HCT116 (cell line): ENCODE measurements around the gene ESCO1. TPM values are rescaled to one million over a fixed set of nuclear protein-coding genes. Genes with fewer than 3 reads are reported as not detected.

ENCODE experiments used
- ATAC-seq: fragments of 200-7000 bp; cut with Tn5 transposase; 2 replicates; pipeline ENCODE4 v1.9.1; 2020; ENCODE audit warnings: mild to moderate bottlenecking, moderate library complexity
- BruUV-seq: library from RNA; stranded (reverse); fragments of 400-500 nt; replicated peaks from 2 replicates; lab custom pipeline; 2021; lab: Mats Ljungman, UMichigan
- CTCF ChIA-PET: fragments of 300-600 bp; sonication (Branson Sonifier 250); formaldehyde crosslinking; loops from one replicate; lab custom pipeline; 2021; ENCODE audit warnings: antibody characterized with exemption; lab: Charles Lee
- POLR2A ChIA-PET: fragments of 300-600, 350-600 bp; sonication (Branson Sonifier 250); formaldehyde crosslinking; loops from one replicate; lab custom pipeline; 2021; ENCODE audit warnings: antibody characterized with exemption; lab: Charles Lee
- RAD21 ChIA-PET, 2 experiments: fragments of 300-600 bp; sonication (Branson Sonifier 250); formaldehyde crosslinking; loops; one replicate each; lab custom pipeline; 2023; ENCODE audit warnings: low total read pairs in 2 of 2; ENCODE audit not compliant: uncharacterized antibody in 2 of 2, unreplicated experiment in 2 of 2, low non-redundant PET in 1 of 2; lab: Charles Lee
- DNase-seq: peaks from one replicate; pipeline ENCODE4 v3.0.0-alpha.2; 2010; ENCODE audit warnings: low read depth, low spot score
- H2AFZ ChIP-seq: fragments of 200-600 bp; shearing (Covaris generic), sonication (generic); 2 replicates; pipeline ENCODE4 v1.6.1; 2017; ENCODE audit warnings: low read depth, mixed run types, mixed read lengths, antibody characterized with exemption, low read length; ENCODE audit not compliant: poor library complexity, severe bottlenecking
- H3K27ac ChIP-seq: 2 replicates; pipeline ENCODE4 v1.5.1; 2012; ENCODE audit warnings: low read depth, low read length
- H3K27me3 ChIP-seq: fragments of 200-600 bp; sonication (generic); 2 replicates; pipeline ENCODE4 v1.6.1; 2016; ENCODE audit warnings: mixed run types, low read length, mixed read lengths; ENCODE audit not compliant: insufficient read depth
- H3K36me3 ChIP-seq, 2 experiments: fragments of 200-500 bp in 1 of 2; fragments of 200-600 bp in 1 of 2; sonication (Bioruptor generic) in 1 of 2; sonication (generic) in 1 of 2; 2 replicates each; pipeline versions ENCODE4 v1.5.1 to v1.6.1; 2014 to 2016; ENCODE audit warnings: low read length in 2 of 2, inconsistent platforms in 1 of 2, mixed read lengths in 1 of 2, mixed run types in 1 of 2; ENCODE audit not compliant: insufficient read depth in 2 of 2, control insufficient read depth in 1 of 2
- H3K4me1 ChIP-seq, 2 experiments: fragments of 200-600 bp in 1 of 2; sonication (generic) in 1 of 2; 2 replicates each; pipeline versions ENCODE4 v1.5.1 to v1.6.1; 2012 to 2017; ENCODE audit warnings: low read length in 2 of 2, inconsistent platforms in 1 of 2, mild to moderate bottlenecking in 1 of 2, mixed read lengths in 1 of 2, mixed run types in 1 of 2, moderate library complexity in 1 of 2; ENCODE audit not compliant: insufficient read depth in 2 of 2, control insufficient read depth in 1 of 2
- H3K4me2 ChIP-seq: fragments of 200-600 bp; sonication (generic); 2 replicates; pipeline ENCODE4 v1.6.1; 2017; ENCODE audit warnings: mixed run types, low read length, mixed read lengths
- H3K4me3 ChIP-seq, 2 experiments: fragments of 200-600 bp in 1 of 2; sonication (generic) in 1 of 2; replicated peaks in 1 of 2; 2 replicates each; pipeline ENCODE4 v1.5.1; 2011 to 2016; ENCODE audit warnings: low read length in 2 of 2, control low read depth in 1 of 2, low read depth in 1 of 2, mild to moderate bottlenecking in 1 of 2, mixed read lengths in 1 of 2, mixed run types in 1 of 2
- H3K79me2 ChIP-seq: fragments of 200-600 bp; sonication (generic); 2 replicates; pipeline ENCODE4 v1.6.1; 2017; ENCODE audit warnings: mild to moderate bottlenecking, mixed run types, low read length, moderate library complexity, mixed read lengths; ENCODE audit not compliant: insufficient read depth
- H3K9ac ChIP-seq: fragments of 200-600 bp; sonication (generic); 2 replicates; pipeline ENCODE4 v1.6.1; 2016; ENCODE audit warnings: low read length, mixed read lengths
- H3K9me2 ChIP-seq: fragments of 200-600 bp; sonication (generic), shearing (Covaris generic); 2 replicates; pipeline ENCODE4 v1.6.1; 2017; ENCODE audit warnings: mixed run types, mild to moderate bottlenecking, moderate library complexity; ENCODE audit not compliant: insufficient read depth
- H3K9me3 ChIP-seq, 2 experiments: fragments of 200-500 bp in 1 of 2; fragments of 200-600 bp in 1 of 2; sonication (Bioruptor generic) in 1 of 2; sonication (generic) in 1 of 2; 2 replicates each; pipeline ENCODE4 v1.6.1; 2014 to 2017; ENCODE audit warnings: low read length in 2 of 2, mixed read lengths in 2 of 2, inconsistent platforms in 1 of 2, low read depth in 1 of 2, mild to moderate bottlenecking in 1 of 2, mixed run types in 1 of 2, moderate library complexity in 1 of 2; ENCODE audit not compliant: control insufficient read depth in 1 of 2, insufficient read depth in 1 of 2
- H4K20me1 ChIP-seq: fragments of 200-600 bp; sonication (generic), shearing (Covaris generic); 2 replicates; pipeline ENCODE4 v1.6.1; 2017; ENCODE audit warnings: mixed run types, mild to moderate bottlenecking, moderate library complexity; ENCODE audit not compliant: insufficient read depth
- ELF1 ChIP-seq: IDR thresholded peaks from 2 replicates; pipeline ENCODE4 v1.6.1; 2012; ENCODE audit warnings: low read depth, borderline replicate concordance
- POLR2A ChIP-seq: IDR thresholded peaks from 2 replicates; pipeline ENCODE4 v1.7.0; 2011; ENCODE audit warnings: borderline replicate concordance; ENCODE audit not compliant: insufficient read depth, insufficient read length; ENCODE audit errors: extremely low read depth
- RAD21 ChIP-seq: IDR thresholded peaks from 2 replicates; pipeline ENCODE4 v1.6.1; 2012; ENCODE audit warnings: low read depth, mild to moderate bottlenecking
- SIN3A ChIP-seq: IDR thresholded peaks from 2 replicates; pipeline ENCODE4 v1.6.1; 2012; ENCODE audit warnings: low read depth
- ZFX ChIP-seq: fragments of 450-650 bp; IDR thresholded peaks from 2 replicates; pipeline ENCODE4 v1.6.1; 2017
- ZNF274 ChIP-seq: fragments of 200-500 bp; sonication (Bioruptor generic); IDR thresholded peaks from 2 replicates; pipeline ENCODE4 v1.6.1; 2014; ENCODE audit warnings: mild to moderate bottlenecking, low read depth, low read length, inconsistent platforms
- intact Hi-C: fragments of 100-400 bp; cut with micrococcal nuclease; formaldehyde crosslinking; loops from 2 replicates; pipeline ENCODE4 v1.10.0; 2022
- total RNA-seq: library from RNA; stranded (reverse); gene quantifications from one replicate; pipeline ENCODE4 v1.2.1, GENCODE V29; 2021; ENCODE audit not compliant: unreplicated experiment
- TF ChIP-seq, protein P1 (sequence below), 3 experiments: fragments of 200-600 bp in 1 of 3; sonication (generic) in 1 of 3; IDR thresholded peaks in 2 of 3; conservative IDR thresholded peaks in 1 of 3; 2 replicates each; pipeline ENCODE4 v1.5.1; 2012 to 2017; ENCODE audit warnings: low read depth in 2 of 3, low read length in 2 of 3, antibody characterized with exemption in 1 of 3, borderline replicate concordance in 1 of 3, control low read depth in 1 of 3, mild to moderate bottlenecking in 1 of 3, mixed read lengths in 1 of 3, mixed run types in 1 of 3, moderate library complexity in 1 of 3; ENCODE audit not compliant: insufficient read depth in 1 of 3
- TF ChIP-seq, protein P2 (sequence below): IDR thresholded peaks from 2 replicates; pipeline ENCODE4 v1.6.1; 2012
- TF ChIP-seq, protein P3 (sequence below): IDR thresholded peaks from 2 replicates; pipeline ENCODE4 v1.6.1; 2012

Gene ESCO1
- total RNA-seq, 1 experiment from 2014 or later, result 19.6 TPM

DNA sequence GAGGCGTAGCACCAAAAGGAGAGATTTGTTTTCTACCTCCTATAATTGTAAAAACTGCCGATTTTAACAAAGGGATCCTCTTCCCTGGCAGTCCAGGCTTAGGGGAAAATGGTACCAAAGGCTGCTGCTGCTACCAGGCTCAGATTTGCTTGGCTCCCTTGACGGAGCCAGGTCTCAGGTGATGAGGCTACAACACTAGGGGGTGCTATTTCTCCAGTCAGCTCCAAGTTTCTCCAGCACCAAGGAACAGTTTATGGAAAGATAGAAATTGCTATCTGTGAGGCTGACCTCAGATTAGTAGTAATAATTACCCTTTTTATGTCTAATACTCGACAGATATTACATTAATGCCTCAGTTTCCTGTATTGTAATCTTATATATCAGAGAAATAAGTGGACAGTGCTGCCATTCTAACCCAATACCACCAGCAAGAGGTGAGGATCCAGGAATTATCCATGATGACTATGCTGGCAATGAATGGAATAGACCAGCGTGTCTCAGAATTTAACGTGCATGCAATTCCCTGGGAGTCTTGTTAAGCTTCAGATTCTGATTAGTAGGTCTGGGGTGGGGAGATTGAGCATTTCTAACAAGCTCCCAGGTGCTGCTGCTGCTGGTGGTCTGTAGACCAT, 111.3 kb downstream of the ESCO1 start (continued):
- TF ChIP-seq, protein P1, sequence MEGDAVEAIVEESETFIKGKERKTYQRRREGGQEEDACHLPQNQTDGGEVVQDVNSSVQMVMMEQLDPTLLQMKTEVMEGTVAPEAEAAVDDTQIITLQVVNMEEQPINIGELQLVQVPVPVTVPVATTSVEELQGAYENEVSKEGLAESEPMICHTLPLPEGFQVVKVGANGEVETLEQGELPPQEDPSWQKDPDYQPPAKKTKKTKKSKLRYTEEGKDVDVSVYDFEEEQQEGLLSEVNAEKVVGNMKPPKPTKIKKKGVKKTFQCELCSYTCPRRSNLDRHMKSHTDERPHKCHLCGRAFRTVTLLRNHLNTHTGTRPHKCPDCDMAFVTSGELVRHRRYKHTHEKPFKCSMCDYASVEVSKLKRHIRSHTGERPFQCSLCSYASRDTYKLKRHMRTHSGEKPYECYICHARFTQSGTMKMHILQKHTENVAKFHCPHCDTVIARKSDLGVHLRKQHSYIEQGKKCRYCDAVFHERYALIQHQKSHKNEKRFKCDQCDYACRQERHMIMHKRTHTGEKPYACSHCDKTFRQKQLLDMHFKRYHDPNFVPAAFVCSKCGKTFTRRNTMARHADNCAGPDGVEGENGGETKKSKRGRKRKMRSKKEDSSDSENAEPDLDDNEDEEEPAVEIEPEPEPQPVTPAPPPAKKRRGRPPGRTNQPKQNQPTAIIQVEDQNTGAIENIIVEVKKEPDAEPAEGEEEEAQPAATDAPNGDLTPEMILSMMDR (IDR thresholded peaks at IDR 0.05 in 2 of 3, conservative IDR thresholded peaks at IDR 0.05 in 1 of 3; ENCODE audit: borderline replicate concordance in 1 of 3, insufficient read depth in 1 of 3, low read depth in 2 of 3, low read length in 2 of 3), result peak; percentile 47 to 90 (median 80); a peak in 5 of 6 replicates
- peak; percentile 82 for TF ChIP-seq RAD21
- TF ChIP-seq, protein P2, sequence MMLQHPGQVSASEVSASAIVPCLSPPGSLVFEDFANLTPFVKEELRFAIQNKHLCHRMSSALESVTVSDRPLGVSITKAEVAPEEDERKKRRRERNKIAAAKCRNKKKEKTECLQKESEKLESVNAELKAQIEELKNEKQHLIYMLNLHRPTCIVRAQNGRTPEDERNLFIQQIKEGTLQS, result no peak
- TF ChIP-seq ELF1, result no peak
- TF ChIP-seq ZFX, result no peak
- TF ChIP-seq, protein P3, sequence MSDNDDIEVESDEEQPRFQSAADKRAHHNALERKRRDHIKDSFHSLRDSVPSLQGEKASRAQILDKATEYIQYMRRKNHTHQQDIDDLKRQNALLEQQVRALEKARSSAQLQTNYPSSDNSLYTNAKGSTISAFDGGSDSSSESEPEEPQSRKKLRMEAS, result no peak
- no peak for TF ChIP-seq POLR2A

DNA sequence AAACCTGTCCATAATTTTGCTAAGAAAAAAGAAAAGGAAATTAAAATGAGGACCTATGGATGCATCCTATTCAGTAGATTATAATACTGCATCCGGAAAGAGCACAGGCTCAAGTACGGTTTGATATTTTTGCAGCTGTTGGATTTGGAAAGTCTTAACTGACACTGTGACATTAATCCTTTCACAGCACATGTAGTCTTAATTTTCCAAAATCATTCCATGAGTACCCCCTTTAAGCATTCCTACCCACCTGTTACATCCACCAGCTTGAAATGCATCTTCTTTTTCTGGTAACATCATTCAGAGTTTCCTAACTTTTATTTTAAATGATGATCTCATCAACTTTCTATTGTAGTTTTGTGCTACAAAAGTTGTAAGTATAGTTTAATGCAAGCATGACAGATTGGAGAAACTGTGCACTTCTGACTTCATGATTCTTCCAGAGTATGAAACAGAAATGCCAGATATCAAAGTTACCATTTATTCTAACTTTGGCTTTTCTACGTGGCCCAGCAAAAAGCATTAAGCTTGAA, 113.5 kb downstream of the ESCO1 start:
- intact Hi-C loops, result loop anchor here (5.0 to 10.0 kb wide), 3 partner anchors 78 to 410 kb away; no protein-coding TSS in a partner anchor
- H3K79me2 ChIP-seq, result no peaks in the 10 kb centered on the region
- no peak for DNase-seq
- H3K27ac ChIP-seq, result no peak overlapping the region
- no peak overlapping the region for H3K9ac ChIP-seq
- H3K27me3 ChIP-seq, result no peaks in the 10 kb centered on the region
- H4K20me1 ChIP-seq, result no peaks in the 10 kb centered on the region
- no peaks in the 10 kb centered on the region for H3K9me2 ChIP-seq
- RAD21 ChIA-PET, result no interaction called here
- POLR2A ChIA-PET, result no interaction called here
- H3K4me1 ChIP-seq, result peaks cover 4 to 9% of the 10 kb centered on the region in 2 experiments; a peak in 3 of 4 replicates
- H3K9me3 ChIP-seq, result no peaks in the 10 kb centered on the region
- ATAC-seq, result no peak
- no peak overlapping the region for H3K4me3 ChIP-seq
- CTCF ChIA-PET, result interaction anchor here (1.0 to 1.3 kb wide), 2 partner anchors 9 to 295 kb away, joined by 3 to 5 read pairs; no protein-coding TSS in a partner anchor
- no peak overlapping the region for H2AFZ ChIP-seq
- no TSS peak for BruUV-seq
- TF ChIP-seq ZFX (no peak), POLR2A (no peak), ZNF274 (no peak), SIN3A (no peak)
- no peaks in the 10 kb centered on the region for H3K36me3 ChIP-seq
- H3K4me2 ChIP-seq, result no peak overlapping the region
